PFSK-1 (cell line): Measurements from ENCODE around the gene RIPOR3.

Source experiments
- FOXP2 ChIP-seq: optimal IDR thresholded peaks from 2 replicates; pipeline ENCODE3; 2011; ENCODE audit warnings: borderline replicate concordance, control low read depth, inconsistent platforms; ENCODE audit not compliant: insufficient read depth; ENCODE audit errors: extremely low read length, extremely low read depth
- POLR2AphosphoS5 ChIP-seq: IDR thresholded peaks from 2 replicates; pipeline ENCODE4 v1.6.1; 2012; ENCODE audit warnings: low read depth, mild to moderate bottlenecking, control low read depth, low read length, moderate library complexity
- TAF1 ChIP-seq: IDR thresholded peaks from 2 replicates; pipeline ENCODE4 v1.6.1; 2012; ENCODE audit warnings: low read length, control low read depth, borderline replicate concordance; ENCODE audit not compliant: insufficient read depth
- TF ChIP-seq, protein P1 (sequence below), 2 experiments: IDR thresholded peaks; 2 replicates each; pipeline versions ENCODE4 v1.6.1 to v1.8.0; 2011 to 2012; ENCODE audit warnings: low read depth in 2 of 2, low read length in 2 of 2, control low read depth in 1 of 2, inconsistent platforms in 1 of 2, mild to moderate bottlenecking in 1 of 2, moderate library complexity in 1 of 2; ENCODE audit not compliant: insufficient read depth in 1 of 2

DNA sequence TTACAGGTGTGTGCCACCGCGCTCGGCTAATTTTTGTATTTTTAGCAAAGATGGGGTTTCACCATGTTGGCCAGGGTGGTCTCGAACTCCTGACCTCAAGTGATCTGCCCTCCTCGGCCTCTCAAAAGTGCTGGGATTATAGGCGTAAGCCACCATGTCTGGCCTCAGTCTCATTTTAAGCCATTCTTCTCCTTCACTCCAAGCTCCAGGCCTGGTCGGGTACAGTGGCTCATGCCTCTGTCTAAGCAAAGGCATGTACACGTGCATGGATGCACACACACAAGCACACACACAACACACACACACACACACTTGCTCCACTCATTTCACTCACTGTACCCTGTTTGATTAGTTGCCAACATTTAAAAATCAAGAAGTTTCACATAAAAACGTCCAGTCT lies 32.3 kb upstream of the RIPOR3 start:
- TF ChIP-seq POLR2AphosphoS5 (no peak), TAF1 (no peak), FOXP2 (no peak)
- TF ChIP-seq, protein P1, sequence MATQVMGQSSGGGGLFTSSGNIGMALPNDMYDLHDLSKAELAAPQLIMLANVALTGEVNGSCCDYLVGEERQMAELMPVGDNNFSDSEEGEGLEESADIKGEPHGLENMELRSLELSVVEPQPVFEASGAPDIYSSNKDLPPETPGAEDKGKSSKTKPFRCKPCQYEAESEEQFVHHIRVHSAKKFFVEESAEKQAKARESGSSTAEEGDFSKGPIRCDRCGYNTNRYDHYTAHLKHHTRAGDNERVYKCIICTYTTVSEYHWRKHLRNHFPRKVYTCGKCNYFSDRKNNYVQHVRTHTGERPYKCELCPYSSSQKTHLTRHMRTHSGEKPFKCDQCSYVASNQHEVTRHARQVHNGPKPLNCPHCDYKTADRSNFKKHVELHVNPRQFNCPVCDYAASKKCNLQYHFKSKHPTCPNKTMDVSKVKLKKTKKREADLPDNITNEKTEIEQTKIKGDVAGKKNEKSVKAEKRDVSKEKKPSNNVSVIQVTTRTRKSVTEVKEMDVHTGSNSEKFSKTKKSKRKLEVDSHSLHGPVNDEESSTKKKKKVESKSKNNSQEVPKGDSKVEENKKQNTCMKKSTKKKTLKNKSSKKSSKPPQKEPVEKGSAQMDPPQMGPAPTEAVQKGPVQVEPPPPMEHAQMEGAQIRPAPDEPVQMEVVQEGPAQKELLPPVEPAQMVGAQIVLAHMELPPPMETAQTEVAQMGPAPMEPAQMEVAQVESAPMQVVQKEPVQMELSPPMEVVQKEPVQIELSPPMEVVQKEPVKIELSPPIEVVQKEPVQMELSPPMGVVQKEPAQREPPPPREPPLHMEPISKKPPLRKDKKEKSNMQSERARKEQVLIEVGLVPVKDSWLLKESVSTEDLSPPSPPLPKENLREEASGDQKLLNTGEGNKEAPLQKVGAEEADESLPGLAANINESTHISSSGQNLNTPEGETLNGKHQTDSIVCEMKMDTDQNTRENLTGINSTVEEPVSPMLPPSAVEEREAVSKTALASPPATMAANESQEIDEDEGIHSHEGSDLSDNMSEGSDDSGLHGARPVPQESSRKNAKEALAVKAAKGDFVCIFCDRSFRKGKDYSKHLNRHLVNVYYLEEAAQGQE (IDR thresholded peaks at IDR 0.05; ENCODE audit: insufficient read depth in 1 of 2, low read depth in 2 of 2, low read length in 2 of 2), result no peak
